Keratinocyte (primary cell): ENCODE results near the gene MIA2.

ENCODE experiments used
- EZH2 ChIP-seq: IDR thresholded peaks from one replicate; pipeline ENCODE4 v1.6.1; 2012; ENCODE audit warnings: inconsistent platforms, mild to moderate bottlenecking, low read length, moderate library complexity
- TF ChIP-seq, protein P1 (sequence below), 3 experiments: IDR thresholded peaks in 1 of 3; conservative IDR thresholded peaks in 1 of 3; optimal IDR thresholded peaks in 1 of 3; 2 replicates in 2 of 3; 3 replicates in 1 of 3; pipeline versions ENCODE3 to v1.5.1; 2011; ENCODE audit warnings: low read length in 3 of 3, mild to moderate bottlenecking in 3 of 3, moderate library complexity in 2 of 3, control low read depth in 1 of 3, inconsistent platforms in 1 of 3; ENCODE audit not compliant: insufficient read depth in 2 of 3; ENCODE audit errors: extremely low read depth in 1 of 3

DNA sequence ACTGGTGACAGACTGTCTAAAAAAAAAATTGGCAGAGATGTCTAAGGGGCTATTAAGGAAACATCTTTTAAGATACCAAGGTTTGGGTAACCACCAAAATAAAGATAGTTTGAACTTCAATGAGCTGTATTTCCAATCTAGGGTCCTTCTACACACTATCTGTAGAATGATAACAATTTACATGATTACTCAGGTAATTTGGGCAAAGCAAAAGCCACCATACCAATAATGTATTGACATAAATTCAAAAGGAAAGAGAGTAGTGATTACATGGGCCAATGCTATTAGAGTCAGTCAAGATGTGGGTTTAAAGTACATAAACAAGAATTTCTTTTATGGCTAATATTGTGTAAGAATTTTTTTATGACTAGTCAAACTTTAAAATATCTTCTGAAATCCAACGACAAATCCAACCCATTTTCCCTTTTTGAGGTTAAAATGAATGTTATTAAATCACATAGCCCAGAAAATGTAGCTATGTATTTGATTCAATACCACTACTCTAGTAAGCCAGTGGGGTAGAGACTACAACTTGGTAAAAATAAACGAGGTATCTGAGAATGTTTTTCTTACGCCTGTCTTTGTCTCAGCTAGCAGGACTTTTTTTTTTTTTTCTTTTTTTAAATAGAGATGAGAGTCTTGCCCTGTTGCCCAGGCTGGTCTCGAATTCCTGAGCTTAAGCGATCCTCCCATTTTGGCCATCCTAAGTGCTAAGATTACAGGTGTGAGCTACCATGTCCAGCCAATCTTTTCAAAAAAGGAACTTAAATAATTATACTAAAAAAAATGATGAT lies 48.3 kb upstream of the MIA2 start:
- TF ChIP-seq, protein P1, sequence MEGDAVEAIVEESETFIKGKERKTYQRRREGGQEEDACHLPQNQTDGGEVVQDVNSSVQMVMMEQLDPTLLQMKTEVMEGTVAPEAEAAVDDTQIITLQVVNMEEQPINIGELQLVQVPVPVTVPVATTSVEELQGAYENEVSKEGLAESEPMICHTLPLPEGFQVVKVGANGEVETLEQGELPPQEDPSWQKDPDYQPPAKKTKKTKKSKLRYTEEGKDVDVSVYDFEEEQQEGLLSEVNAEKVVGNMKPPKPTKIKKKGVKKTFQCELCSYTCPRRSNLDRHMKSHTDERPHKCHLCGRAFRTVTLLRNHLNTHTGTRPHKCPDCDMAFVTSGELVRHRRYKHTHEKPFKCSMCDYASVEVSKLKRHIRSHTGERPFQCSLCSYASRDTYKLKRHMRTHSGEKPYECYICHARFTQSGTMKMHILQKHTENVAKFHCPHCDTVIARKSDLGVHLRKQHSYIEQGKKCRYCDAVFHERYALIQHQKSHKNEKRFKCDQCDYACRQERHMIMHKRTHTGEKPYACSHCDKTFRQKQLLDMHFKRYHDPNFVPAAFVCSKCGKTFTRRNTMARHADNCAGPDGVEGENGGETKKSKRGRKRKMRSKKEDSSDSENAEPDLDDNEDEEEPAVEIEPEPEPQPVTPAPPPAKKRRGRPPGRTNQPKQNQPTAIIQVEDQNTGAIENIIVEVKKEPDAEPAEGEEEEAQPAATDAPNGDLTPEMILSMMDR (optimal IDR thresholded peaks at IDR 0.05 in 1 of 3, IDR thresholded peaks at IDR 0.05 in 1 of 3, conservative IDR thresholded peaks at IDR 0.05 in 1 of 3; ENCODE audit: extremely low read depth in 1 of 3, insufficient read depth in 2 of 3, low read length in 3 of 3) = no peak
- TF ChIP-seq EZH2 = no peak
